Jurkat, Clone E6-1 (cell line): ENCODE data around the gene PBRM1.

Source experiments
- DNase-seq: peaks from one replicate; pipeline ENCODE4 v3.0.0-alpha.2; 2011; ENCODE audit warnings: low read depth, low spot score
- H3K4me3 ChIP-seq: 2 replicates; pipeline ENCODE4 v1.5.1; 2011; ENCODE audit warnings: mild to moderate bottlenecking, low read length, control low read depth, moderate library complexity

Gene PBRM1

DNA sequence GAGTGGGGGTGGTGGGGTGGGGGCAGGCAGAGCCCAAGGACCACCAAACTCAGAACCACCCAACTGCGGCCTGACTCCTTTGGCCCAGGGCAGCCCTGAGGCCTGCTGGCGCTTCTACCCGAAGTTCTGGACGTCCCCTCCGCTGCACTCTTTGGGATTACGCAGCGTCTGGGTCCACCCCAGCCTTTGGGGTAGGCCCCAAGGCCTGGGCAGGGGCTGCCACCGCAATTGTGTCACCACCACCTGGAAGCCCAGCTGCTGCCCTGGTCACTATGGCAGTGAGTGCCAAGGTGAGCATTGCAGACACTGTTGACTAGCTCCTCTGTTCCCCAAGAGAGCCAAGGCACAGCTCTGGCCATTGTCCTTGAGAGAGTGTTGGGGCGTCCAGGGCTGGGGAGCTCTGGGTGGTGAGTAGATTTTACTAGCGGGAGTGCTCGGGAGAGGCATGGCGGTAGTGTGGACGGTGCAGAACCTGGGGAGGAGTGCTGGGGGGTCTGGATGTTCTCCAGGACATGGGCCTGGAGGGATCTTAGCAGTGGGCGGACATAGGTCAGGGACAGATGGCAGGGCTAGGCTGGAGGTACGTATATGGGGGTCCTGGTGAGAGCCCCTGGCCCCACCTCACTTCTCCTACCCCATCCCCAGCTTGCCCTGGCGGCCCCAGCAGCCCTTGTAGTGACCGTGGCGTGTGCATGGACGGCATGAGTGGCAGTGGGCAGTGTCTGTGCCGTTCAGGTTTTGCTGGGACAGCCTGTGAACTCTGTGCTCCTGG lies 164.8 kb downstream of the PBRM1 start:
- no peak for DNase-seq
- H3K4me3 ChIP-seq, result no peak overlapping the region

DNA sequence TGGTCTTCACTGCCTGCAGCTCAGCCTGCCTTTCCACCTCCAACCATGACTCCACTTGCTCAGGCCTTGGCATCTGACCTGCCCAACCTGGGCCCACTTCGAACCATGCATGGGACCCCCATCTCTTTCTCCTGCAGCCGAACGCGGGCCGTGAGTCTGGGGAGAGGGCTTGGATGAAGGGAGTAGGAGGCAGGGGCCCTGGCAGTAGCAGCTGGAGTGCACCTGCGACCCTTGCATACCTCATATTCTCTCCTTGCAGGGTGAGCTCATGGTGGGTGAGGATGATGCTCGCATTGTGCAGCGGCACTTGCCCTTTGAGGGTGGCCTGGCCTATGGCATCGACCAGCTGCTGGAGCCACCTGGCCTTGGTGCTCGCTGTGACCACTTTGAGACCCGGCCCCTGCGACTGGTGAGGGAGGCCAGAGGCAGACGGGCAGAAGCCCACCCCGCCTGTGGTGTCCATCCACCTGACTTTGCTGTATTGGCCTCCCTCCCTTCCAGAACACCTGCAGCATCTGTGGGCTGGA lies 165.5 kb downstream of the PBRM1 start:
- no peak for DNase-seq
- no peak overlapping the region for H3K4me3 ChIP-seq

DNA sequence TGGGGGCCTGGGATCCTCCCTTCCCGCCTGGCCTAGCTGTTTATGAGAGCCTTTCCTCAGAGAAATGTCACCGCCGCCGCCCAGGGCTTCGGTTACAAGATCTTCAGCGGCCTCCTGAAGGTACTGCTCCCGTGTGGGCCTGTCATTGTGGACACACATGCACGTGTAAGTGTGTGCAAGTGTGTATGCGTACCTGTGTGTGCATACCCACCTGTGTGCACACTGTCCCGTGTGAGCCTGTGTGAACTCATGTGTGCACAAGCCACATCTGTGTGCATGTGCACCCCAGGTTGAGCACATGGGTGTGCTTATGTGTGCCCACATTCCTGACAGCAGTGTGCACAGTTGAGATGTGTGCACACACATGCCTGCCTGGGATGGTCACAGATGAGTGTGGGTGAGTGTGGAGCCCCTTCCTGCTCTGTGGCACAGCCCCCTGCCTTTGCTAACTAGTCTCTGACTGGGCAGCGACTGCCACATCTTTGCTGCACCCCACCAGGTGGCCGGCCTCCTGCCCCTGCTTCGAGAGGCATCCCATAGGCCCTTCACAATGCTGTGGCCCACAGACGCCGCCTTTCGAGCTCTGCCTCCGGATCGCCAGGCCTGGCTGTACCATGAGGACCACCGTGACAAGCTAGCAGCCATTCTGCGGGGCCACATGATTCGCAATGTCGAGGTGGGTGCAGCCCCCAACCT lies 166.1 kb downstream of the PBRM1 start:
- DNase-seq, result no peak
- H3K4me3 ChIP-seq, result no peak overlapping the region

DNA sequence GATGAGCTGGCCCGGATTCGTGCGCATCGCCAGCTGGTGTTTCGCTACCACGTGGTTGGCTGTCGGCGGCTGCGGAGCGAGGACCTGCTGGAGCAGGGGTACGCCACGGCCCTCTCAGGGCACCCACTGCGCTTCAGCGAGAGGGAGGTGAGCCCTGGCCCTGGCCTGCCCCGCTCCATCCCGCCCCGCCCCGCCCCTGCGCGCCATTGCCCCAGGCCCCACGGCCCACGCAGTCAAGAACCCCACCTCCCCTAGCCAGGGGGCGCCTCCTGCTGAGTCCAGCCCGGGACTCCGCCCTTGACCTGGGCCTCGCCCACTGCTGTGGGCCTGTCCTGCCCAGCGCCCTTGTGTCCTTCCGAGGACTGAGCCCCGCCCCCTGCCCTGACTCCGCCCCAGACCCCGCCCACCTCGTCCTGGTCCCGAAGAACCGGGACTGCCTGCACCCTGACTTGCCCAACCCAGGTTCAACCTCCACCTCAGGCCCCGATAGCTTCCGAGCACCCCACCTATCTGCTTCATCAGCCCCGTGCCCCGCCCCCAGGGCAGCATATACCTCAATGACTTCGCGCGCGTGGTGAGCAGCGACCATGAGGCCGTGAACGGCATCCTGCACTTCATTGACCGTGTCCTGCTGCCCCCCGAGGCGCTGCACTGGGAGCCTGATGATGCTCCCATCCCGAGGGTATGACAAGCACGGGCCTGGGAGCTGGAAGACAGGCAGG lies 166.8 kb downstream of the PBRM1 start:
- DNase-seq, result no peak
- no peak overlapping the region for H3K4me3 ChIP-seq

DNA sequence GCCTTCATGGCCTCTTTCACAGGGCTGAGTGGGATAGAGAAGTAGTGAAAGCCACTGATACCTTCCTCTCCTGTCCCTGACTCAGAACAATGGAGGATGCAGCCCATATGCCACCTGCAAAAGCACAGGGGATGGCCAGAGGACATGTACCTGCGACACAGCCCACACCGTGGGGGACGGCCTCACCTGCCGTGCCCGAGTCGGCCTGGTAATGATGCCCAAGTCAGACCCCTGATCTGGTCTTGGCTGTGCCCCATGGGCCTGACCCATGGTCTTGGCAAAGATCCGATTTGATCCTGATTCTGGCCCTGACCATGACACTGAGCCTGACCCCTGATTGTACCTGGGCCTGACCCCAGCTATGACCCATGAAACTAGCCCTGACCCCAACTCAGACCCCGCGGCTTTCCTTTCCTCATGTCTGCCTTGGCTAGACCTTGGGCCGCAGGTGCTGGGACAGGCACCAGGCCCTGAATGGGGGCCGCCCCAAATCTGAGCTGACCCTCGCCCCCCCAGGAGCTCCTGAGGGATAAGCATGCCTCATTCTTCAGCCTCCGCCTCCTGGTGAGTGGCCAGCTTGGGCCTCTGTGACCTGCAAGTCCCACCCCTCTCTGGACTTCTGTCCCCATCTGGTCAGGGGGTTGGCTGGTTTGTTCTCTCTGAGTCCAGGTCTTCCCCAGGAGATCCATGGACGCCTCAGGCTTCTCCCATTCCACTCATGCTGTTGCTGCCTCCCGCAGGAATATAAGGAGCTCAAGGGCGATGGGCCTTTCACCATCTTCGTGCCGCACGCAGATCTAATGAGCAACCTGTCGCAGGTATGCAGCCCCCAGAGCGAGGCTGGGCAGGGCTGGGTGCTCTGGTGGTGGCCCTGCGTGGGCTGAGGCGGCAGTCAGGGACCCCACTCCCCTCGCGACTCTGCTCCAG lies 167.7 kb downstream of the PBRM1 start:
- DNase-seq, result no peak
- H3K4me3 ChIP-seq, result no peak overlapping the region

DNA sequence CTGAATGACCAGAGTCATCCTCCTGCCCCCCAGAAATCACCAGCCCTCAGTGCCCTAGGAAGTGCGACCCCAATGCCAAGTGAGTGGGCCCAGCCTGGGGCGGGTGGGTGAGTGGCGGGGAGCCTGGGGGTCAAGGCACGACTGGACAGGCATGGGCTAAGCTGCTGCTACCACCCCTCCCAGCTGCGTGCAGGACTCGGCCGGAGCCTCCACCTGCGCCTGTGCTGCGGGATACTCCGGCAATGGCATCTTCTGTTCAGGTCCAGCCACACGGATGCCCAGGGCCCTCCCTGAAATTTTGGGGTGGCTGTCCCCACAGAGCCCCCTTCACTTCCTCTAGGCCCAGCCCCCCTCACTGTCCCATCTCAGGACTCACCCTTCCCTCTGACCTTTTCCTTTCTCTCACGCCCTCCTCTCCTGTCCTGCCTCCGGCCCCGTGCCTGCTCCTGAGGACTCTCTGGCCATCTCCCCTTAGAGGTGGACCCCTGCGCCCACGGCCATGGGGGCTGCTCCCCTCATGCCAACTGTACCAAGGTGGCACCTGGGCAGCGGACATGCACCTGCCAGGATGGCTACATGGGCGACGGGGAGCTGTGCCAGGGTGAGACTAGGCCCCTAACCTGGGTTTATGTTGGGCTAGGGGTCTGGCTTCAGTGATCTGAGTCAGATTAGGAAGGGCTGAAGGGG lies 169.1 kb downstream of the PBRM1 start:
- no peak overlapping the region for H3K4me3 ChIP-seq
- DNase-seq, result no peak

DNA sequence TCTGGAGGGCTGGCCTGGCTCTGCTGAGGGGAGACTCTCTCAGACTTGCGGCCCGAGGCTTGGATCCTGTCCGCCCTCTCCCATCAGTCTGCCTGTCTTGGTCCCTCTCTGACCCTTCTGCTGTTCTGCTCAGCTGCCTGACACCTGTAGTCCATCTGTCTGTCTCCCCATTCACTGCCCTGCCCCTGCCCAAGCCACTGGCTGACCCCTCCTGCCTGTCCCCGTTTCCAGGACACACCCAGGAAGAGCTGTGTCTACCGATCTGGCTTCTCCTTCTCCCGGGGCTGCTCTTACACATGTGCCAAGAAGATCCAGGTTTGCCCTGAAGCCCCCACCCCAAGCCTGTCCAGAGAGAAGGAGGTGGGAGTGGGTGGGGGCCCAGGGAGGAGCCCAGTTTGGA lies 170.5 kb downstream of the PBRM1 start:
- DNase-seq, result no peak
- H3K4me3 ChIP-seq, result no peak overlapping the region

DNA sequence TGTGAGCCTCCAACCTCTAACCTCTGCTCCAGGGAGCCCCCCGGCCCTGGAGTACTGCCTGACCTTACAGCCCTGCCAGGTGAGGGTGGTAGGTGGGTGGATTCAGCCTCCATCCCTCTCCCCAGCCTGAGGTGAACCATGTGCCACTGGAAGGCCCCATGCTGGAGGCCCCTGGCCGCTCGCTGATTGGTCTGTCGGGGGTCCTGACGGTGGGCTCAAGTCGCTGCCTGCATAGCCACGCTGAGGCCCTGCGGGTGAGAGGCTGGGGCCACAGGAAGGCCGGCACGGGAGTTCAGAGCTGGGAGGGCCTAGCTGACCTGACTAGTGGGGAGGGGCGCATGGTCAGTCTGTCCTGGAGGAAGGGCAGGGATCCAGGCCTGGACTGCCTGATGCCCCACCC lies 171.1 kb downstream of the PBRM1 start:
- no peak for DNase-seq

DNA sequence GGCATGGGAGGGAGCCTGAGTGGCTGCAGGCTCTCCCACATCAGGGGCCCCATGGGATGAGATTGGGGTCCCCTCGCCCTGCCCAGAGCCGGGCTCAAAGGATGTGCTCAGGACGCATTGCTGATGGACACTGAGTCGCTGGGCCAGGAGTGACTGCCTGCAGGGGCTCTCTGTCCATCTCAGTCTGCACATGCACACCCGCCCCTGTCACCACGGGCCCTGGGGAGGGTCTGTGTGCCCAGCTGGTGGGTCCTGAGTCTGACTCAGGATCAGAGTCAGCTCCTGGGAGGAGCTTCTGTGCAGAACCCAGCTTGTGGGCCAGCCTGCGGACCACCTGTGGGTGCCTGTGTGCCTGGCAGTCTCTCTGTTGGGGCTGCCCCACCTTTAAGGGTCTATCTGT lies 172.4 kb downstream of the PBRM1 start:
- no peak for DNase-seq
- no peak overlapping the region for H3K4me3 ChIP-seq

More for the DNA sequence above, 171.1 kb downstream of the PBRM1 start:
- H3K4me3 ChIP-seq, result no peak overlapping the region

DNA sequence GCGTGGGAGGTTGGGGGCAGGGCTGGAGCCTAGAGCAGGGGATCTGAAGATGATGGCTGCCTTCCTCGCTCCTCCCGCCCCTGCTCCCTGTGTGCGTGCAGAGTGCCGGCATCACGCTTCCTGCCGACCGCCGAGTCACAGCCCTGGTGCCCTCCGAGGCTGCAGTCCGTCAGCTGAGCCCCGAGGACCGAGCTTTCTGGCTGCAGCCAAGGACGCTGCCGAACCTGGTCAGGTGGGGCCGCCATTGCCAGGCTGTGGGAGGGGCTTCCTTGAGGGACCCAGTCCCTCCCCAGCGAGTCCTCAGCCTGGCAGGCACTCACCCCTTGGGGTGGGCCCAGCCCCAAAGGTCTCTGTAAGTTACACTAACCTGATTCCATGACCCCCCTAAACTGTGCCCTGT lies 173.0 kb downstream of the PBRM1 start:
- DNase-seq, result no peak
- H3K4me3 ChIP-seq, result no peak overlapping the region

DNA sequence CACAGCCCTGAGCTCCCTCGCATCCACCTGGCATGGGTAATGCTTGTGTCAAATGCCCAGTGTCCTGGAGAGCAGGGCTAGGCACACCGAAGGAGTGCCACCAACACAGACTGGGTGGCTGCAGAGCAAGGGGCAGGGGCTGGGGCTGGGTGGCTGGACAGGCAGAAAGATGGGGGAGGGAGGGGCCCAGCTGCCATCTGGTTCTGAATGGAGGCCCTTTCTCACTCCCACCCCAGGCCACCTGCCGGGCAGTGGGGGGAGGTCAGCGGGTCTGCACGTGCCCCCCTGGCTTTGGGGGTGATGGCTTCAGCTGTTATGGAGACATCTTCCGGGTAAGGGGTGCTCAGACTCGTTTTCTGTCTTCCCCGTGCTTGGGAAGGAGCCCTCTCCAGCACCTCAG lies 173.6 kb downstream of the PBRM1 start:
- no peak overlapping the region for H3K4me3 ChIP-seq
- no peak for DNase-seq

DNA sequence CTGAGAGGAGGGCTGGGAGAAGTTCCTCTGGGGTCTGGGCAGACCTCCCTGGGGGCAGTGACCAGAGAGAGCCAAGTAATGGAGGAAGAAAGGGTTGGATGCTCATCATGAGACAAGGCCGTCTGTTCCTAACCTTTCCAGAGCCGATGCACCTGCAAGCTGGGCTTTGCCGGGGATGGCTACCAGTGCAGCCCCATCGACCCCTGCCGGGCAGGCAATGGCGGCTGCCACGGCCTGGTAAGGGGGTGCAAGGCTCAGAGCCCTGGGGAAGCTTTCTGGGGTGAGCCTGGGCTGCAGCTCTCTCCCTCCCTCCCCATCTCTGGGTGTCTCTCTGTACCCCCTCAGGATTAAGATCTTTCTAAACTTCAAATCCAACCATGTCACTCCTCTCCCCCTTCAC lies 174.2 kb downstream of the PBRM1 start:
- no peak for DNase-seq

DNA sequence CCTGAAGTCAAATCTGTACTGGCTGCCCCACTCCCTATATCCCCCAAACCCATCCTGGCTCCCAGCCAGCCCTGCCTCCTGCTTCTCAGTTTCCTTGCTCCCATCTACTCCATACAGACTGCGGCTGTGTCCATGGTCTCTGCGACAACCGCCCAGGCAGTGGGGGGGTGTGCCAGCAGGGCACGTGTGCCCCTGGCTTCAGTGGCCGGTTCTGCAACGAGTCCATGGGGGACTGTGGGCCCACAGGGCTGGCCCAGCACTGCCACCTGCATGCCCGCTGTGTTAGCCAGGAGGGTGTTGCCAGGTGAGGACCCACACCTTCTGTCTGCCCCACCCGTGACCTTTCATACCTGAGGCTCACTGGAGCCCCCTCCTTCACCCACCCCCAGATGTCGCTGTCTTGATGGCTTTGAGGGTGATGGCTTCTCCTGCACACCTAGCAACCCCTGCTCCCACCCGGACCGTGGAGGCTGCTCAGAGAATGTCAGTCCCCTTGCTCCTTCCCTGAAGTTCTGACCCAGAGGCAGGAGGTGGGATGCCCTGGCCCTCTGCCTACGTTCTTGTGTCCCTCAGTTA lies 175.9 kb downstream of the PBRM1 start:
- H3K4me3 ChIP-seq, result no peak overlapping the region
- DNase-seq, result no peak

More for the DNA sequence above, 174.2 kb downstream of the PBRM1 start:
- no peak overlapping the region for H3K4me3 ChIP-seq

DNA sequence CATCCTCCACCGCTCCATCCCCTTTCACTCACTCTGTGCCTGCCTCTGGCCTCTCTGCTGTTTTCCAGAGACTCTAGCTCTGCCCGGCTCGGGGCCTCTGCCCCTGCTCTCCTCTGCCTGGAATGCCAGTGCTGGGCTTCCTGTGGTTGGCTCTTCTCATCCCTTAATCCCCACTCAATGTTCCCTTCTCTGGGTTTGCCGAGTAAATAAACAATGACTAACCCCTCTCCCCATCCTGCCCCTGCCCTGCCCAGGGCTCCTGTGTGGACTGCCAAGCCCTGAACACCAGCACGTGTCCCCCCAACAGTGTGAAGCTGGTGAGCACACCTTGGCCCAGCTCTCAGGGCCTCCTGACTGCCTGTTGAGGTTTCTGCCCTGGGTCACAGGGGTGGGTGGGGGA lies 178.4 kb downstream of the PBRM1 start:
- no peak for DNase-seq
- no peak overlapping the region for H3K4me3 ChIP-seq

DNA sequence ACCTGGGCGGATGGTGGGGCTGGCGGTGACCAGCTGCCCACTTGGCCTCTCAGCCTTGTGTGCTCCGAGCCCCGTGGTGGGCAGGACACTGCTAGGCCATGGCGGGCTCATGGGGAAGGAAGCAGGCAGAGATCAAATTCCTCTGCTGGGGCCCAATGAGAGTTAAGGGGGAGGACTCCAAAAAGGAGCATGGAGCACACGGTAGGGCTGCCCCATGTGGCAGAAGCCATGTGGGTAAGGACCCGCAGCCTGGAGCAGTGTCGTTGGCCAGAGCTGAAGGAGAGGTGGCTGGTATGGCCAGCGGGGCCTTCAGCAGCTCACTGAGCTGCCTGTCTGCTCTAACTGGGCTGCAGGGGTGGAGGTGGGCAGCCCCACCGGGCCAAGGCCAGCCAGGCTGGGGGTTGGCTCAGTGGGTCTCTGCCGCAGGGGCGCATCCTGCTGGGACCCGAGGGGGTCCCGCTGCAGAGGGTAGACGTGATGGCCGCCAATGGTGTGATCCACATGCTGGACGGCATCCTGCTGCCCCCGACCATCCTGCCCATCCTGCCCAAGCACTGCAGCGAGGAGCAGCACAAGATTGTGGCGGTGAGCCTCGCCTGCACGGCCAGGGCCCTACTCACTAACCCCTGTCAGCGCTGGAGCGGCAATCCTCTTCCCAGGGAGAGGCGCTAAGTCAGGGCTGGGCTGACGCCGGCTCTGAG lies 179.3 kb downstream of the PBRM1 start:
- no peak overlapping the region for H3K4me3 ChIP-seq
- no peak for DNase-seq

DNA sequence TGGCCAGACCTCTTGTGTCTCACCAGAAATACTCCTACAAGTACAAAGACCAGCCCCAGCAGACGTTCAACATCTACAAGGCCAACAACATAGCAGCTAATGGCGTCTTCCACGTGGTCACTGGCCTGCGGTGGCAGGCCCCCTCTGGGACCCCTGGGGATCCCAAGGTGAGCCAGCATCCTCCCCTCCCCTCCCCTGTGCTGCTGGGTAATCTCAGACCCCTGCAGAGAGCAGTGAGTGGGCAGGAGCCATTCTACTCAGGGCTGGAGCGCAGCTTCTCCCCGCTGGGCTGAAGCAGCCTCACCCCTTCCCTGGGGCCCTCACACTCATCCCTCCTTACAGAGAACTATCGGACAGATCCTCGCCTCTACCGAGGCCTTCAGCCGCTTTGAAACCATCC lies 180.7 kb downstream of the PBRM1 start:
- no peak for DNase-seq
- no peak overlapping the region for H3K4me3 ChIP-seq

DNA sequence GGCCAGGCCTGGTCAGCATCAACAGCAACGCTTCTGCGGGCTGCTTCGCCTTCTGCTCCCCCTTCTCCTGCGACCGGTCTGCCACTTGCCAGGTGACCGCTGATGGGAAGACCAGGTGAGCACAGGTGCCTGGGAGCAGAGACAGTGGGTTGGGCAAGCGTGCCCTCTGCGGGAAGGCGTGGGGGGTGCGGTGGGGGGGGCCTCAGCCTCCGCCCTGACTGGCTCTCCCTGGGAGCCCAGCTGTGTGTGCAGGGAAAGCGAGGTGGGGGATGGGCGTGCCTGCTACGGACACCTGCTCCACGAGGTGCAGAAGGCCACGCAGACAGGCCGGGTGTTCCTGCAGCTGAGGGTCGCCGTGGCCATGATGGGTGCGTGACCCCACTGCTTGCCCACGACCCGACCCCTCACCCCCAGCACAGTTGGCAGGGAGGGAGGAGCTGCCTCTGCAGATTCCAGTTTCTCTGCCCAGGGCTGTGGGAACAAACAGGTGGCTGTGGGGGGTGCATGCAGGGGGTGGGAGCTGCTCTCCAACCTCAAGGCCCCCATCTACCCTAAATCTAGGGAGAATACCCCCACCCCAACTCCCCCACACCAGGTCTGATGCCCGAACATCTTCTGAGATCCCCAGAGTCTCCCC lies 181.8 kb downstream of the PBRM1 start:
- DNase-seq, result no peak
- H3K4me3 ChIP-seq, result no peak overlapping the region
